ENCODE results near the gene MCC.

Gene MCC

DNA sequence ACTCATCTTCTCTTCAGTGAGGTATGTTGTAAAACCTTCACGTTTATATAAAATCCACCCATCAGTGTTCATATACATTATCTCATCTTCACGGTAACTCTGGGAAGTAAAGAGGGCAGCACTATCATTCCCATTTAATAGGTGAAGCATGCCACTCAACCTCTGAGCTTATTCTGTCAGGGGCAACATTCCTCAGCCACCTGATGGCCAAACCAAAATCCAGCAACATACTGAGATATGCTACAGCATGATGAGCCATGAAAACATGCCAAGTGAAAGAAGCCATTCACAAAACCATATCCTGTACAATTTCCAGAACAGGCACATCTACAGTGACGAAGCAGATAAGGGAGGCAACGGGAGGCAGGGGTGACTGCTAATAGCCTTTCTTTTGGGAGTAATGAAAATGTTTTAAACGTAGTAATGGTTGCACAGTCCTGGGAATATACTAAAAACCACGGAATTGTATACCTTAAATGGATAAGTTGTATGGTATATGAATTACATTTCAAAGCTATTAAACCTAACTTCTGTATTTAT lies 220.8 kb downstream of the MCC start:
- no peak for DNase-seq

- no peak for DNase-seq
Observed at GRCh38 chr5:113266913-113267227, 221.4 kb downstream of the MCC start.

GRCh38 chr5:113266227-113266912 lies 221.9 kb downstream of the MCC start:
- no peak for DNase-seq

DNA sequence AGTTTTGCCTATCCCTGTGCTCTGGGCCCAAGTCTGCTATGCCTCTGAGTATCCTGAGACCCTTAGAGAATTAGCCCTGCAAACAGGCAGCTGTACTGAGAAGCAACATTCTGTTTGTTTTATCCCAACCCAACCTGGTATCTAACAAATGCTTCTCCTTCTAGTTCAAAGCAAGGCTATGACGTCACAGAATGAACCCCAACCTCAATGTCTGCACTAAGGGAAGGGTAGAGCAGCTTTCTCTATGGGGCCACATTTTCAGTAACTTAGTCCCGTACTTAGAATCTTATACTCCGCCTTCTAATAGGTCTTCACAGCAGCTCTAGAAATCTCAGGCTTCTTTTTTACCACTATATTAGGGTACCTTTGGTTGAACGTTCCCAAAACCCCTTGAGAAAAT lies 223.1 kb downstream of the MCC start:
- no peak for DNase-seq

- no peak for DNase-seq
Observed at GRCh38 chr5:113264046-113264445, 224.2 kb downstream of the MCC start.

- no peak for DNase-seq
Observed at GRCh38 chr5:113263545-113263944, 224.7 kb downstream of the MCC start.

DNA sequence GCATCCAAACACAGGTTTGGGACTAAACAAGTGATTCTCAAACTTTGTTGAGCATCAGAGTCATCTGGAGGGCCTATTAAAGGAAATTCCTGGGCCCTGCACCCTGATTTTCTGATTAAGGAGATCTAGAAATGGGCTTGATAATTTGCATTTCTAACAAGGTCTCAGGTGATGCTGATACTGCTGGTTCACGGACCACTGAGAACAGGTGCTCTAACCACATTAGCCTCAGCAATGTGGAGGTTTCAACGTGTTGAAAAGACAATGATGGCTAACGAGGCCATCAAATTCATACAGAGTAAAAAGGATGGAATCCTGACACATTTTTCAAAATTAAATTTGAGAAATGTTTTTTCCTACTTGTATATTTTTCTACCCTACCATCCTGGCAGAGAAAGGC lies 225.6 kb downstream of the MCC start:
- no peak for DNase-seq

GRCh38 chr5:113259034-113259433 lies 229.2 kb downstream of the MCC start:
- DNase-seq: no peak

GRCh38 chr5:113257545-113257944 lies 230.7 kb downstream of the MCC start:
- no peak for DNase-seq

- no peak for DNase-seq
Observed at GRCh38 chr5:113256671-113257452, 231.4 kb downstream of the MCC start.

GRCh38 chr5:113255579-113256386 lies 232.5 kb downstream of the MCC start:
- no peak for DNase-seq

GRCh38 chr5:113255105-113255504 lies 233.1 kb downstream of the MCC start:
- no peak for DNase-seq

DNA sequence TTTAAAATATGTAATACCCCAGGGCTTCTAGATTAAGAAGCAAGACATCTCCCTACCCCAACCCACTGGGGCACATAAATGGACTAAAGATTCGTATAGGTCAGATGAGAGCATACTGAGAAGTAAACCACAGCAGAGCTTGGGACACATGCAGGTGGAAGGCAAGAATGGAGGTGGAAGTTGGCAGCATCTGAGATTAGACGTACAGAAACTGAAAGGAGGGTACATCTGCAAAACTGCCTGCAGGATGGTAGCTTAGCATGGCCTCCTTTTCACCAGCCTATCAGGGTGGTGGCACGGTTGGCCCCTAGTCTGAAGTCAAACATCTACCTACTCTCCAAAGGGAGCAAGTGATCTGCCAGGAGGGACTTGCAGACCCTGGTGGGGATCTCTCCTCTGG lies 235.2 kb downstream of the MCC start:
- no peak for DNase-seq

- DNase-seq: no peak
Observed at GRCh38 chr5:113252066-113252465, 236.2 kb downstream of the MCC start.

DNA sequence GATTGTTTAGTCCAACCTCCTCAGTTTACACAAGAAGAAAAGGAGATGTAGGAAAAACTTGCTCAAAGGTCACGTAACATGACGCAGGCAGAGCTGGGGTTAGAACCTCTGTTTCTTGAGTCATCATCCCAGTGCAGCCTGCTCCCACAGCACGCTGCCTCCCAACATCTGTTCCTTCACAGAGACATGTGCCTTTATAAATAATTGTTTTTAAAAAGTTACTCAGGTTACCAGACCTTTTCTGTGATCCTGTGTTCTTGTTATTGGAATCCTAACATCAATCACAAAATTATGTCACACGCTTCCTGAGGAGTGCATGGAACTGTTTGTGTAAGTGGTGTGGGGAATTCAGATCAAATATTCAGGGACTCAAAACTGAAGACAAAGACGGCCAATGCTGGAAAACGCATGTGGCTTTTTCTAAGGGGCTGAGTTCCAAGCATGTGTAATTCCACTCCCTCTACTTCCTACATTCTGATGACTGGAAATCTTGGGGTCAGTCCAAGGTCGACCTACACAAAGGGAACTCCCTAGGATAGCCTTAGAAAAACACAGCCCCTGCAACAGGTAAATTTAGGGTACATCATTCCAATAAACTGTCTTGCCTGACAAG lies 237.8 kb downstream of the MCC start:
- no peak for DNase-seq

DNA sequence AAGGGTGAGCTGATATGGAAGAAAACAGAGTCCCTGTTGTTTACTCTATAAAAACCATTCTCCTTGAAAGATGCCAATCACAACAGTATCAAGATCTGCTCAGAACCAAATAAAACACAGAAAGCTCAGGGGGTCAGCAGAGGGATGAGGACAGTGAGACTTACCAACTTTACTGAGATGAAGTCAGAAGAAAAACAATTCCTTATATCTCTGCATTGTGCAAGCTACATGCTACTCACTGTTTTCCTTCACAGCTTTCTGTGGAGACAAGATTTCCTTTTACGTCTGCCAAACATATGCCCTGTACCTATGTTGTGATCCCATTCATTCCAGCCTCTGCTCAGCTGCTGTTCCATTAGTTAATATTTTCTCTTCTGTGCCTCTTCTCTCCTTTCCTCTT lies 239.0 kb downstream of the MCC start:
- DNase-seq: no peak

DNA sequence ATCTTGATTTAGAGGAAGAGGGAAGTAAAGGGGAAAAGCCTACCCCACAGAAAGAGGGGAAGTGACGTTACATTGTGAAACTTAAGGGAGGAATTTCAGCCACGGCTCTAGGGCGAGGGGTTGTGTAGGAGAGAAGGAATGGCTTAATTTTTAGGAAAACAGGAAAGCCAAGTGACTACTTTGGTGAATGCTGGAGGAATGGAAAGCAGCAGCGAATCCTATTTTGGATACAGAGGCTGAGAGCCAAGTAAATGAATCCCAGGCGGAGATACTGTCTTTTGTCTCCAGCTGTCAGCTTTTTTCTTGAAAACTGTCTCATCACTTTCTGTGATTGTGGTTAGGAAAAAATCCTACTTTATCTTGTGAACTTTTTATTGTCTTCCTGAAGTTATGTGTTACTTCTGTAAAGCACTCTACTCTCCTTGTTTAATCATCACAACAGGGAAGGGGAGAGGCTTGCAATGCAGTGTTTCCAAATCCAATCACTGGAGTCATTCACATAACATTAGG lies 241.8 kb downstream of the MCC start:
- peak; percentile 0 for DNase-seq

GRCh38 chr5:113245427-113246225 lies 242.6 kb downstream of the MCC start:
- no peak for DNase-seq

- no peak for DNase-seq
Observed at GRCh38 chr5:113244966-113245365, 243.3 kb downstream of the MCC start.

- DNase-seq: no peak
Observed at GRCh38 chr5:113243349-113243664, 244.9 kb downstream of the MCC start.

GRCh38 chr5:113242481-113243348 lies 245.5 kb downstream of the MCC start:
- DNase-seq: no peak
